HCT116 (cell line): ENCODE measurements around the gene ZWILCH. TPM values are rescaled to one million over a fixed set of nuclear protein-coding genes. Genes with fewer than 3 reads are reported as not detected.

Experiments used
- ATAC-seq: fragments of 200-7000 bp; cut with Tn5 transposase; 2 replicates; pipeline ENCODE4 v1.9.1; 2020; ENCODE audit warnings: mild to moderate bottlenecking, moderate library complexity
- BruUV-seq: library from RNA; stranded (reverse); fragments of 400-500 nt; replicated peaks from 2 replicates; lab custom pipeline; 2021; lab: Mats Ljungman, UMichigan
- CTCF ChIA-PET: fragments of 300-600 bp; sonication (Branson Sonifier 250); formaldehyde crosslinking; loops from one replicate; lab custom pipeline; 2021; ENCODE audit warnings: antibody characterized with exemption; lab: Charles Lee
- POLR2A ChIA-PET: fragments of 300-600, 350-600 bp; sonication (Branson Sonifier 250); formaldehyde crosslinking; loops from one replicate; lab custom pipeline; 2021; ENCODE audit warnings: antibody characterized with exemption; lab: Charles Lee
- RAD21 ChIA-PET, 2 experiments: fragments of 300-600 bp; sonication (Branson Sonifier 250); formaldehyde crosslinking; loops; one replicate each; lab custom pipeline; 2023; ENCODE audit warnings: low total read pairs in 2 of 2; ENCODE audit not compliant: uncharacterized antibody in 2 of 2, unreplicated experiment in 2 of 2, low non-redundant PET in 1 of 2; lab: Charles Lee
- DNase-seq: peaks from one replicate; pipeline ENCODE4 v3.0.0-alpha.2; 2010; ENCODE audit warnings: low read depth, low spot score
- H2AFZ ChIP-seq: fragments of 200-600 bp; shearing (Covaris generic), sonication (generic); 2 replicates; pipeline ENCODE4 v1.6.1; 2017; ENCODE audit warnings: low read depth, mixed run types, mixed read lengths, antibody characterized with exemption, low read length; ENCODE audit not compliant: poor library complexity, severe bottlenecking
- H3K27ac ChIP-seq: 2 replicates; pipeline ENCODE4 v1.5.1; 2012; ENCODE audit warnings: low read depth, low read length
- H3K27me3 ChIP-seq: fragments of 200-600 bp; sonication (generic); 2 replicates; pipeline ENCODE4 v1.6.1; 2016; ENCODE audit warnings: mixed run types, low read length, mixed read lengths; ENCODE audit not compliant: insufficient read depth
- H3K36me3 ChIP-seq, 2 experiments: fragments of 200-500 bp in 1 of 2; fragments of 200-600 bp in 1 of 2; sonication (Bioruptor generic) in 1 of 2; sonication (generic) in 1 of 2; 2 replicates each; pipeline versions ENCODE4 v1.5.1 to v1.6.1; 2014 to 2016; ENCODE audit warnings: low read length in 2 of 2, inconsistent platforms in 1 of 2, mixed read lengths in 1 of 2, mixed run types in 1 of 2; ENCODE audit not compliant: insufficient read depth in 2 of 2, control insufficient read depth in 1 of 2
- H3K4me1 ChIP-seq, 2 experiments: fragments of 200-600 bp in 1 of 2; sonication (generic) in 1 of 2; 2 replicates each; pipeline versions ENCODE4 v1.5.1 to v1.6.1; 2012 to 2017; ENCODE audit warnings: low read length in 2 of 2, inconsistent platforms in 1 of 2, mild to moderate bottlenecking in 1 of 2, mixed read lengths in 1 of 2, mixed run types in 1 of 2, moderate library complexity in 1 of 2; ENCODE audit not compliant: insufficient read depth in 2 of 2, control insufficient read depth in 1 of 2
- H3K4me2 ChIP-seq: fragments of 200-600 bp; sonication (generic); 2 replicates; pipeline ENCODE4 v1.6.1; 2017; ENCODE audit warnings: mixed run types, low read length, mixed read lengths
- H3K4me3 ChIP-seq, 2 experiments: fragments of 200-600 bp in 1 of 2; sonication (generic) in 1 of 2; replicated peaks in 1 of 2; 2 replicates each; pipeline ENCODE4 v1.5.1; 2011 to 2016; ENCODE audit warnings: low read length in 2 of 2, control low read depth in 1 of 2, low read depth in 1 of 2, mild to moderate bottlenecking in 1 of 2, mixed read lengths in 1 of 2, mixed run types in 1 of 2
- H3K79me2 ChIP-seq: fragments of 200-600 bp; sonication (generic); 2 replicates; pipeline ENCODE4 v1.6.1; 2017; ENCODE audit warnings: mild to moderate bottlenecking, mixed run types, low read length, moderate library complexity, mixed read lengths; ENCODE audit not compliant: insufficient read depth
- H3K9ac ChIP-seq: fragments of 200-600 bp; sonication (generic); 2 replicates; pipeline ENCODE4 v1.6.1; 2016; ENCODE audit warnings: low read length, mixed read lengths
- H3K9me2 ChIP-seq: fragments of 200-600 bp; sonication (generic), shearing (Covaris generic); 2 replicates; pipeline ENCODE4 v1.6.1; 2017; ENCODE audit warnings: mixed run types, mild to moderate bottlenecking, moderate library complexity; ENCODE audit not compliant: insufficient read depth
- H3K9me3 ChIP-seq, 2 experiments: fragments of 200-500 bp in 1 of 2; fragments of 200-600 bp in 1 of 2; sonication (Bioruptor generic) in 1 of 2; sonication (generic) in 1 of 2; 2 replicates each; pipeline ENCODE4 v1.6.1; 2014 to 2017; ENCODE audit warnings: low read length in 2 of 2, mixed read lengths in 2 of 2, inconsistent platforms in 1 of 2, low read depth in 1 of 2, mild to moderate bottlenecking in 1 of 2, mixed run types in 1 of 2, moderate library complexity in 1 of 2; ENCODE audit not compliant: control insufficient read depth in 1 of 2, insufficient read depth in 1 of 2
- H4K20me1 ChIP-seq: fragments of 200-600 bp; sonication (generic), shearing (Covaris generic); 2 replicates; pipeline ENCODE4 v1.6.1; 2017; ENCODE audit warnings: mixed run types, mild to moderate bottlenecking, moderate library complexity; ENCODE audit not compliant: insufficient read depth
- CBX3 ChIP-seq: IDR thresholded peaks from 2 replicates; pipeline ENCODE4 v1.6.1; 2012; ENCODE audit warnings: low read depth
- CEBPB ChIP-seq: IDR thresholded peaks from 2 replicates; pipeline ENCODE4 v1.6.1; 2012; ENCODE audit warnings: low read depth
- EGR1 ChIP-seq: IDR thresholded peaks from 2 replicates; pipeline ENCODE4 v1.6.1; 2012; ENCODE audit warnings: low read depth
- ELF1 ChIP-seq: IDR thresholded peaks from 2 replicates; pipeline ENCODE4 v1.6.1; 2012; ENCODE audit warnings: low read depth, borderline replicate concordance
- EZH2 ChIP-seq: fragments of 200-600 bp; sonication (generic); IDR thresholded peaks from 2 replicates; pipeline ENCODE4 v1.6.1; 2017; ENCODE audit warnings: antibody characterized with exemption, mixed run types
- EZH2phosphoT487 ChIP-seq: fragments of 200-600 bp; IDR thresholded peaks from 2 replicates; pipeline ENCODE4 v1.6.1; 2018; ENCODE audit warnings: antibody characterized with exemption, borderline replicate concordance
- FOSL1 ChIP-seq: IDR thresholded peaks from 2 replicates; pipeline ENCODE4 v1.6.1; 2012; ENCODE audit warnings: low read depth
- POLR2AphosphoS5 ChIP-seq: IDR thresholded peaks from 2 replicates; pipeline ENCODE4 v1.6.1; 2011; ENCODE audit warnings: mild to moderate bottlenecking, low read depth, low read length, moderate library complexity
- RAD21 ChIP-seq: IDR thresholded peaks from 2 replicates; pipeline ENCODE4 v1.6.1; 2012; ENCODE audit warnings: low read depth, mild to moderate bottlenecking
- SIN3A ChIP-seq: IDR thresholded peaks from 2 replicates; pipeline ENCODE4 v1.6.1; 2012; ENCODE audit warnings: low read depth
- SP1 ChIP-seq: IDR thresholded peaks from 2 replicates; pipeline ENCODE4 v1.6.1; 2012; ENCODE audit warnings: low read depth
- TCF7L2 ChIP-seq: IDR thresholded peaks from 2 replicates; pipeline ENCODE4 v1.7.0; 2011; ENCODE audit warnings: borderline replicate concordance, inconsistent platforms; ENCODE audit not compliant: insufficient read depth, insufficient read length; ENCODE audit errors: extremely low read depth
- YY1 ChIP-seq: IDR thresholded peaks from 2 replicates; pipeline ENCODE4 v1.6.1; 2011; ENCODE audit warnings: low read length, low read depth, moderate library complexity, mild to moderate bottlenecking; ENCODE audit not compliant: insufficient replicate concordance; ENCODE audit errors: extremely low read depth
- ZFX ChIP-seq: fragments of 450-650 bp; IDR thresholded peaks from 2 replicates; pipeline ENCODE4 v1.6.1; 2017
- ZNF274 ChIP-seq: fragments of 200-500 bp; sonication (Bioruptor generic); IDR thresholded peaks from 2 replicates; pipeline ENCODE4 v1.6.1; 2014; ENCODE audit warnings: mild to moderate bottlenecking, low read depth, low read length, inconsistent platforms
- intact Hi-C: fragments of 100-400 bp; cut with micrococcal nuclease; formaldehyde crosslinking; loops from 2 replicates; pipeline ENCODE4 v1.10.0; 2022
- total RNA-seq: library from RNA; stranded (reverse); gene quantifications from one replicate; pipeline ENCODE4 v1.2.1, GENCODE V29; 2021; ENCODE audit not compliant: unreplicated experiment
- TF ChIP-seq, protein P1 (sequence below): IDR thresholded peaks from 2 replicates; pipeline ENCODE4 v1.6.1; 2012; ENCODE audit warnings: low read depth
- TF ChIP-seq, protein P2 (sequence below): IDR thresholded peaks from 2 replicates; pipeline ENCODE4 v1.6.1; 2012
- TF ChIP-seq, protein P3 (sequence below): IDR thresholded peaks from 2 replicates; pipeline ENCODE4 v1.6.1; 2012

ZWILCH gene
- total RNA-seq, 1 experiment from 2014 or later: 25.8 TPM

DNA sequence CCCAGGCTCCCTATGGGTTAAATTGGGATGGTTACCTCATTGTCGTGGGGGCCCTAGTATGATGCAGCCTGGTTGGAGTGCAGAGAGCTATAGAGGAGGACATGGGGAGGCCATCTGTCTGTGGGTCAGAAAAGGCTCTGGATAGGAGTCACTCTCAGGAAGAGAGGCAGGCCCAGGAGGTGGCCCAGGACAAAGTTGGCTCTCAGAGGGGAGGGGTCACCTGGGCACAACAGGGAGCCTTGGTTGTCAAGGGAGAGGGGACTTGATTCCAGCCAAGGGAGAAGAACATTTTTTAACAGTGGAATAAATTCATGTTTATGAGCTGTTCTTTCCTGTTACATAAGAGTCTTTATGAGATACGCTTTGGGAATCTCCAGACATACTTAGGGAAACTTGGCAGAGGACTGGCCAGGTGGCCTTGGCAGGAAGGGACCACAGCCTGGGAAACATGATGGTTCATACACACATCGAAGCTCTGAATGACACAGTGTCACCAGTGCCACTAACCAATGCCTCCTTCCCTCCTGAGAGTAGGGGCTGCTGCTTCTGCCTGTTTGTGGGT, 88.2 kb downstream of the ZWILCH start:
- CTCF ChIA-PET: no interaction called here
- POLR2A ChIA-PET: interaction anchor here (0.5 kb wide), 1 partner anchor 173 kb away, joined by 4 read pairs; no protein-coding TSS in a partner anchor
- peaks cover 0 to 10% of the 10 kb centered on the region in 2 experiments; a peak in 2 of 4 replicates for H3K4me1 ChIP-seq
- no peaks in the 10 kb centered on the region for H4K20me1 ChIP-seq
- intact Hi-C loops: no loop called here
- ATAC-seq (no peak), DNase-seq (no peak)
- no peaks in the 10 kb centered on the region for H3K9me2 ChIP-seq
- no peak for TF ChIP-seq EGR1
- TF ChIP-seq EZH2phosphoT487: no peak
- TF ChIP-seq ZNF274: no peak
- TF ChIP-seq RAD21: no peak
- TF ChIP-seq EZH2: no peak
- no peak for TF ChIP-seq CBX3
- TF ChIP-seq SIN3A: no peak
- TF ChIP-seq ELF1: no peak
- TF ChIP-seq, protein P1, sequence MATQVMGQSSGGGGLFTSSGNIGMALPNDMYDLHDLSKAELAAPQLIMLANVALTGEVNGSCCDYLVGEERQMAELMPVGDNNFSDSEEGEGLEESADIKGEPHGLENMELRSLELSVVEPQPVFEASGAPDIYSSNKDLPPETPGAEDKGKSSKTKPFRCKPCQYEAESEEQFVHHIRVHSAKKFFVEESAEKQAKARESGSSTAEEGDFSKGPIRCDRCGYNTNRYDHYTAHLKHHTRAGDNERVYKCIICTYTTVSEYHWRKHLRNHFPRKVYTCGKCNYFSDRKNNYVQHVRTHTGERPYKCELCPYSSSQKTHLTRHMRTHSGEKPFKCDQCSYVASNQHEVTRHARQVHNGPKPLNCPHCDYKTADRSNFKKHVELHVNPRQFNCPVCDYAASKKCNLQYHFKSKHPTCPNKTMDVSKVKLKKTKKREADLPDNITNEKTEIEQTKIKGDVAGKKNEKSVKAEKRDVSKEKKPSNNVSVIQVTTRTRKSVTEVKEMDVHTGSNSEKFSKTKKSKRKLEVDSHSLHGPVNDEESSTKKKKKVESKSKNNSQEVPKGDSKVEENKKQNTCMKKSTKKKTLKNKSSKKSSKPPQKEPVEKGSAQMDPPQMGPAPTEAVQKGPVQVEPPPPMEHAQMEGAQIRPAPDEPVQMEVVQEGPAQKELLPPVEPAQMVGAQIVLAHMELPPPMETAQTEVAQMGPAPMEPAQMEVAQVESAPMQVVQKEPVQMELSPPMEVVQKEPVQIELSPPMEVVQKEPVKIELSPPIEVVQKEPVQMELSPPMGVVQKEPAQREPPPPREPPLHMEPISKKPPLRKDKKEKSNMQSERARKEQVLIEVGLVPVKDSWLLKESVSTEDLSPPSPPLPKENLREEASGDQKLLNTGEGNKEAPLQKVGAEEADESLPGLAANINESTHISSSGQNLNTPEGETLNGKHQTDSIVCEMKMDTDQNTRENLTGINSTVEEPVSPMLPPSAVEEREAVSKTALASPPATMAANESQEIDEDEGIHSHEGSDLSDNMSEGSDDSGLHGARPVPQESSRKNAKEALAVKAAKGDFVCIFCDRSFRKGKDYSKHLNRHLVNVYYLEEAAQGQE: no peak
- TF ChIP-seq ZFX: no peak
- TF ChIP-seq SP1: no peak
- TF ChIP-seq, protein P2, sequence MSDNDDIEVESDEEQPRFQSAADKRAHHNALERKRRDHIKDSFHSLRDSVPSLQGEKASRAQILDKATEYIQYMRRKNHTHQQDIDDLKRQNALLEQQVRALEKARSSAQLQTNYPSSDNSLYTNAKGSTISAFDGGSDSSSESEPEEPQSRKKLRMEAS: no peak
- no peak for TF ChIP-seq FOSL1
- TF ChIP-seq TCF7L2: no peak
- TF ChIP-seq CEBPB: no peak
- no peak for TF ChIP-seq YY1
- TF ChIP-seq POLR2AphosphoS5: no peak
- TF ChIP-seq, protein P3, sequence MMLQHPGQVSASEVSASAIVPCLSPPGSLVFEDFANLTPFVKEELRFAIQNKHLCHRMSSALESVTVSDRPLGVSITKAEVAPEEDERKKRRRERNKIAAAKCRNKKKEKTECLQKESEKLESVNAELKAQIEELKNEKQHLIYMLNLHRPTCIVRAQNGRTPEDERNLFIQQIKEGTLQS: no peak
- H3K4me3 ChIP-seq: no peak overlapping the region
- H3K9me3 ChIP-seq: no peaks in the 10 kb centered on the region
- H3K4me2 ChIP-seq: no peak overlapping the region
- H3K36me3 ChIP-seq: no peaks in the 10 kb centered on the region
- no peak overlapping the region for H2AFZ ChIP-seq
- H3K79me2 ChIP-seq: no peaks in the 10 kb centered on the region
- no peaks in the 10 kb centered on the region for H3K27me3 ChIP-seq
- no peak overlapping the region for H3K27ac ChIP-seq
- no TSS peak for BruUV-seq
- RAD21 ChIA-PET: no interaction called here
- no peak overlapping the region for H3K9ac ChIP-seq
